ENCODE measurements around the gene ATP1A1. TPM values are rescaled to one million over a fixed set of nuclear protein-coding genes. Genes with fewer than 3 reads are reported as not detected.

The ATP1A1 gene
- total RNA-seq, 1 experiment from 2014 or later = 286 TPM

DNA sequence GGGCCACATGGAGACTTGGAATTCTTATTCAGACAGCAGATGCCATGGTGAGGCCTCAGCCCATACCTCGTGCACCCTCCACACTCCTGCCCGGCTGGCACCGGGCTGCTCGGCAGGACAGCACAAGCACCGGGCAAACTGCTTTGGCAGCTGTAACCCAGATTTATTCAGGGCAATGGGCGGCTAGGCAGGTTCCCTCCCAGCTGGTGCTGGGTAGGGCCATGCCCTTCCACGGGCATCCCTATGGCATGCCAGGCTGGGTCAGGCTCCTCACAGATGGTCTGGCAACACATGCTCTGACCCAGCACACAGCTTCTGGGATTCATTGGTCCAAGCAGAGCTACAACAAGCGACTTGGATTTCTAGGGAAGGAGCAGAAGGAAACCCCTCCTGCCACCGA lies 53.4 kb downstream of the ATP1A1 start:
- CTCF ChIA-PET = interaction anchor here (1.0 kb wide), 1 partner anchor 287 kb away, joined by 4 read pairs; no protein-coding TSS in a partner anchor
- Mint-ChIP-seq H3K9me3 (no peaks in the 10 kb centered on the region), H3K36me3 (no peaks in the 10 kb centered on the region), H3K4me1 (no peaks in the 10 kb centered on the region), H3K27ac (no peak overlapping the region), H3K27me3 (ENCODE audit: low read depth) (peaks cover 4% of the 10 kb centered on the region; the same call in 1 of the 2 replicates), H3K4me3 (no peak overlapping the region)
- POLR2A ChIA-PET = no interaction called here
- TF ChIP-seq RORB (CRISPR knock-in tag; IDR thresholded peaks at IDR 0.05) (no peak), SOX15 (CRISPR knock-in tag; IDR thresholded peaks at IDR 0.05) (no peak), CREB1 (CRISPR knock-in tag; IDR thresholded peaks at IDR 0.05) (no peak), GABPB1 (CRISPR knock-in tag; IDR thresholded peaks at IDR 0.05) (no peak), JAZF1 (CRISPR knock-in tag; IDR thresholded peaks at IDR 0.05) (no peak), SMAD3 (CRISPR knock-in tag; IDR thresholded peaks at IDR 0.05; ENCODE audit: borderline replicate concordance) (no peak), ZNF232 (CRISPR knock-in tag; IDR thresholded peaks at IDR 0.05) (no peak), MXD4 (CRISPR knock-in tag; IDR thresholded peaks at IDR 0.05; ENCODE audit: borderline replicate concordance) (no peak), GTF2I (CRISPR knock-in tag; conservative IDR thresholded peaks at IDR 0.05) (no peak), IRF2 (CRISPR knock-in tag; IDR thresholded peaks at IDR 0.05; ENCODE audit: borderline replicate concordance, low read depth) (no peak), ZNF263 (CRISPR knock-in tag; IDR thresholded peaks at IDR 0.05; ENCODE audit: low read depth) (no peak), RELA (CRISPR knock-in tag; IDR thresholded peaks at IDR 0.05; ENCODE audit: borderline replicate concordance) (no peak), ESRRA (CRISPR knock-in tag; IDR thresholded peaks at IDR 0.05; ENCODE audit: borderline replicate concordance) (no peak)
- TF ChIP-seq, protein P1, sequence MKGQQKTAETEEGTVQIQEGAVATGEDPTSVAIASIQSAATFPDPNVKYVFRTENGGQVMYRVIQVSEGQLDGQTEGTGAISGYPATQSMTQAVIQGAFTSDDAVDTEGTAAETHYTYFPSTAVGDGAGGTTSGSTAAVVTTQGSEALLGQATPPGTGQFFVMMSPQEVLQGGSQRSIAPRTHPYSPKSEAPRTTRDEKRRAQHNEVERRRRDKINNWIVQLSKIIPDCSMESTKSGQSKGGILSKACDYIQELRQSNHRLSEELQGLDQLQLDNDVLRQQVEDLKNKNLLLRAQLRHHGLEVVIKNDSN (CRISPR knock-in tag; IDR thresholded peaks at IDR 0.05) = no peak
- ATAC-seq (no peak), DNase-seq (ENCODE audit: low spot score) (no peak)

DNA sequence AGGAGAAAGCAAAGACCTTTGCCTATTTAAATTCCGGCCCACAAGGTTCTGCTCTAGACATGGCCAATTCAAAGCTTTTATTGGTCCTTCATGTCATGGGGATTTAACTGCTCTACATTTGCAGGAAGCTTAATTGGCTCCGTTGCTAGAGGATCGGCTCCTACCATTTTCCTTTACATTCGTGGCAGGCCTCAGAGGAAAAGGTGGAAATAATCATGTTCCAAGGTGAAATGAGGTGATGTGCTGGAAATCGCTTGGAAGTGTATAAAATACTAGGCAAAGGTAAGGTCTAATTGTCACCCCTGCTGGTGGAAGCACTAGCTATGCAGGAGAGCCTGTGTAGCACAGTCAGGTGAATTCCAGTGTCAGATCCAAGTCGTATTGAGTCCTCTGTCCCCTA lies 55.5 kb downstream of the ATP1A1 start:
- DNase-seq (ENCODE audit: low spot score) (no peak), ATAC-seq (no peak)
- TF ChIP-seq JAZF1 (CRISPR knock-in tag; IDR thresholded peaks at IDR 0.05) (no peak), NR2C2 (CRISPR knock-in tag; IDR thresholded peaks at IDR 0.05) (no peak), ETV6 (CRISPR knock-in tag; IDR thresholded peaks at IDR 0.05) (no peak), FOXK1 (CRISPR knock-in tag; IDR thresholded peaks at IDR 0.05) (no peak), IRF2 (CRISPR knock-in tag; IDR thresholded peaks at IDR 0.05; ENCODE audit: borderline replicate concordance, low read depth) (no peak)
- TF ChIP-seq, protein P1 (CRISPR knock-in tag; IDR thresholded peaks at IDR 0.05) = no peak
- TF ChIP-seq, protein P2, sequence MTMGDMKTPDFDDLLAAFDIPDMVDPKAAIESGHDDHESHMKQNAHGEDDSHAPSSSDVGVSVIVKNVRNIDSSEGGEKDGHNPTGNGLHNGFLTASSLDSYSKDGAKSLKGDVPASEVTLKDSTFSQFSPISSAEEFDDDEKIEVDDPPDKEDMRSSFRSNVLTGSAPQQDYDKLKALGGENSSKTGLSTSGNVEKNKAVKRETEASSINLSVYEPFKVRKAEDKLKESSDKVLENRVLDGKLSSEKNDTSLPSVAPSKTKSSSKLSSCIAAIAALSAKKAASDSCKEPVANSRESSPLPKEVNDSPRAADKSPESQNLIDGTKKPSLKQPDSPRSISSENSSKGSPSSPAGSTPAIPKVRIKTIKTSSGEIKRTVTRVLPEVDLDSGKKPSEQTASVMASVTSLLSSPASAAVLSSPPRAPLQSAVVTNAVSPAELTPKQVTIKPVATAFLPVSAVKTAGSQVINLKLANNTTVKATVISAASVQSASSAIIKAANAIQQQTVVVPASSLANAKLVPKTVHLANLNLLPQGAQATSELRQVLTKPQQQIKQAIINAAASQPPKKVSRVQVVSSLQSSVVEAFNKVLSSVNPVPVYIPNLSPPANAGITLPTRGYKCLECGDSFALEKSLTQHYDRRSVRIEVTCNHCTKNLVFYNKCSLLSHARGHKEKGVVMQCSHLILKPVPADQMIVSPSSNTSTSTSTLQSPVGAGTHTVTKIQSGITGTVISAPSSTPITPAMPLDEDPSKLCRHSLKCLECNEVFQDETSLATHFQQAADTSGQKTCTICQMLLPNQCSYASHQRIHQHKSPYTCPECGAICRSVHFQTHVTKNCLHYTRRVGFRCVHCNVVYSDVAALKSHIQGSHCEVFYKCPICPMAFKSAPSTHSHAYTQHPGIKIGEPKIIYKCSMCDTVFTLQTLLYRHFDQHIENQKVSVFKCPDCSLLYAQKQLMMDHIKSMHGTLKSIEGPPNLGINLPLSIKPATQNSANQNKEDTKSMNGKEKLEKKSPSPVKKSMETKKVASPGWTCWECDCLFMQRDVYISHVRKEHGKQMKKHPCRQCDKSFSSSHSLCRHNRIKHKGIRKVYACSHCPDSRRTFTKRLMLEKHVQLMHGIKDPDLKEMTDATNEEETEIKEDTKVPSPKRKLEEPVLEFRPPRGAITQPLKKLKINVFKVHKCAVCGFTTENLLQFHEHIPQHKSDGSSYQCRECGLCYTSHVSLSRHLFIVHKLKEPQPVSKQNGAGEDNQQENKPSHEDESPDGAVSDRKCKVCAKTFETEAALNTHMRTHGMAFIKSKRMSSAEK (CRISPR knock-in tag; IDR thresholded peaks at IDR 0.05; ENCODE audit: borderline replicate concordance) = no peak
- ChIA-PET POLR2A (no interaction called here), CTCF (interaction anchor here (1.4 to 2.0 kb wide), 3 partner anchors 10 to 70 kb away, joined by 6 to 12 read pairs (median 8); no protein-coding TSS in a partner anchor)
- no peaks in the 10 kb centered on the region for H3K9me3 Mint-ChIP-seq
- H3K27ac Mint-ChIP-seq = no peak overlapping the region
- H3K4me3 Mint-ChIP-seq = no peak overlapping the region
- H3K36me3 Mint-ChIP-seq = no peaks in the 10 kb centered on the region
- peaks cover 4% of the 10 kb centered on the region; the same call in 1 of the 2 replicates for H3K27me3 Mint-ChIP-seq (ENCODE audit: low read depth)
- H3K4me1 Mint-ChIP-seq = no peaks in the 10 kb centered on the region
